Stomach (tissue), 9 donors: Measurements from ENCODE around the gene CHADL. TPM values are rescaled to one million over a fixed set of nuclear protein-coding genes. Genes with fewer than 3 reads are reported as not detected.
A peak's percentile ranks its signal among the peaks of the same experiment; 100 is the strongest.

ENCODE experiments used
- DNase-seq, 2 donors: peaks; one replicate each; pipeline versions ENCODE4 v3.0.0 to v3.0.0-alpha.2; 2013 to 2019
- H3K27ac ChIP-seq, 5 donors: fragments of 200-600 bp in 4 of 5; sonication (generic) in 4 of 5; one replicate each; pipeline ENCODE4 v1.5.1; 2013 to 2019; ENCODE audit warnings: mild to moderate bottlenecking in 1 of 5, moderate library complexity in 1 of 5
- H3K27me3 ChIP-seq, 3 donors: fragments of 200-600 bp; sonication (generic); one replicate each; pipeline ENCODE4 v1.5.1; 2017 to 2019; ENCODE audit warnings: mixed run types in 1 of 3
- H3K36me3 ChIP-seq, 4 donors: fragments of 200-600 bp; sonication (generic); 1 replicate in 3 of 4; 2 replicates in 1 of 4; pipeline ENCODE4 v1.5.1; 2016 to 2019
- H3K4me1 ChIP-seq, 4 donors: fragments of 200-600 bp; sonication (generic); one replicate each; pipeline ENCODE4 v1.5.1; 2016 to 2019
- H3K4me3 ChIP-seq, 4 donors: fragments of 200-600 bp; sonication (generic) in 3 of 4; one replicate each; pipeline ENCODE4 v1.5.1; 2016 to 2019; ENCODE audit warnings: mild to moderate bottlenecking in 1 of 4
- H3K9me3 ChIP-seq, 4 donors: fragments of 200-600 bp; sonication (generic); one replicate each; pipeline ENCODE4 v1.5.1; 2016 to 2019
- EP300 ChIP-seq: sonication (generic); formaldehyde crosslinking; IDR thresholded peaks from one replicate; pipeline ENCODE4 v1.6.1; 2017; ENCODE audit warnings: antibody characterized with exemption
- POLR2A ChIP-seq, 4 donors: fragments of 450-650 bp; IDR thresholded peaks; one replicate each; pipeline ENCODE4 v1.6.1; 2016; ENCODE audit warnings: antibody characterized with exemption in 4 of 4, control low read depth in 2 of 4, mild to moderate bottlenecking in 1 of 4, moderate library complexity in 1 of 4
- POLR2AphosphoS5 ChIP-seq, 3 donors: sonication (generic); formaldehyde crosslinking; IDR thresholded peaks; one replicate each; pipeline ENCODE4 v1.6.1; 2016; ENCODE audit warnings: antibody characterized with exemption in 3 of 3
- WGBS, 5 donors: extraction: QIAGEN DNeasy Blood & Tissue Kit in 3 of 5; methylation state at CpG; one replicate each; pipeline versions ENCODE4 v1.1.5 to v1.1.7; 2013 to 2018; 5-methylcytosine and 5-hydroxymethylcytosine counted together
- intact Hi-C: fragments of 100-400 bp; cut with DNase I; formaldehyde crosslinking; loops from one replicate; pipeline ENCODE4 v1.15.1; 2023; ENCODE audit warnings: low total_unique reads
- polyA plus RNA-seq, 3 donors: library from polyadenylated mRNA; stranded (reverse); fragments of 200-250 nt; gene quantifications; one replicate each; pipeline ENCODE4 v1.2.3, GENCODE V29; 2013
- total RNA-seq, 5 donors: library from RNA; depleted of rRNA; stranded (reverse); fragments of >200 nt; gene quantifications; one replicate each; pipeline versions ENCODE4 v1.1.0 to v1.2.3, GENCODE V29; 2014 to 2016
- TF ChIP-seq, protein P1 (sequence below), 7 experiments: fragments of 450-650 bp in 4 of 7; fragments of 200-600 bp in 3 of 7; sonication (generic) in 3 of 7; IDR thresholded peaks; one replicate each; pipeline ENCODE4 v1.5.1; 2016 to 2019; ENCODE audit warnings: antibody characterized with exemption in 7 of 7, control low read depth in 2 of 7, mild to moderate bottlenecking in 1 of 7
- donor health status: healthy with polysubstance abuse.
- donor health status: Bipolar disorder and iron deficiency.
- donor health status: healthy.

The CHADL gene
- total and polyA plus RNA-seq, 8 donors = 1.4 to 15.6 (median 5.4) TPM

DNA sequence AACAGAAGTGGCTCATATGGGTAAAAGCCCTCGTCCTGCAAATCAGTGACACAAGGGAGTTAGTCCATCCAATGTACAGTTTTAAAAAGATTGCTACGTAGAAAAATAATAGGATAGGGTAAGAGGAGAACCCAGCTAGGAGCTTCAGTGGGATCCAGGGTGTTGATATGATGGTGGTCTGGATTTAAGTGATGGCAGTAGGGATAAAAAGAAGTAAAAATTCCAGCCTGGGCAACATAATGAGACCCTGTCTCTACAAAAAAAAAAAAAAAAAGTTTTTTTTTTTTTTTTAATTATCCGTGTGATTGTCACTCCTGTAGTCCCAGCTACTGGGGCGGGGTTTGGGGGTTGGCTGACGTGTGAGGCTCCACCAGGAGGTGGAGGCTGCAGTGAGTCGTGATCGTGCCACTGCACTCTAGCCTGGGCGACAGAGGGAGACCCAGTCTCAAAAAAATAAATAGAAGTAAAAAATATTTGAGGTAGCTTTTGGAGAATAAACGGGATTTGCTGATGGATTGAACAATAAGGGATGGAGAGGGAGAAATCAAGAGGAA lies 42.6 kb downstream of the CHADL start:
- 1 to 6% (median 2%) methylated on average over 9 of the region's 9 CpGs for WGBS, 5 donors
- DNase-seq = peak; percentile 50 to 64
- intact Hi-C loops = no loop called here
- TF ChIP-seq POLR2A (IDR thresholded peaks at IDR 0.05) (no peak), EP300 (no peak), POLR2AphosphoS5 (IDR thresholded peaks at IDR 0.05) (no peak)
- TF ChIP-seq, protein P1, sequence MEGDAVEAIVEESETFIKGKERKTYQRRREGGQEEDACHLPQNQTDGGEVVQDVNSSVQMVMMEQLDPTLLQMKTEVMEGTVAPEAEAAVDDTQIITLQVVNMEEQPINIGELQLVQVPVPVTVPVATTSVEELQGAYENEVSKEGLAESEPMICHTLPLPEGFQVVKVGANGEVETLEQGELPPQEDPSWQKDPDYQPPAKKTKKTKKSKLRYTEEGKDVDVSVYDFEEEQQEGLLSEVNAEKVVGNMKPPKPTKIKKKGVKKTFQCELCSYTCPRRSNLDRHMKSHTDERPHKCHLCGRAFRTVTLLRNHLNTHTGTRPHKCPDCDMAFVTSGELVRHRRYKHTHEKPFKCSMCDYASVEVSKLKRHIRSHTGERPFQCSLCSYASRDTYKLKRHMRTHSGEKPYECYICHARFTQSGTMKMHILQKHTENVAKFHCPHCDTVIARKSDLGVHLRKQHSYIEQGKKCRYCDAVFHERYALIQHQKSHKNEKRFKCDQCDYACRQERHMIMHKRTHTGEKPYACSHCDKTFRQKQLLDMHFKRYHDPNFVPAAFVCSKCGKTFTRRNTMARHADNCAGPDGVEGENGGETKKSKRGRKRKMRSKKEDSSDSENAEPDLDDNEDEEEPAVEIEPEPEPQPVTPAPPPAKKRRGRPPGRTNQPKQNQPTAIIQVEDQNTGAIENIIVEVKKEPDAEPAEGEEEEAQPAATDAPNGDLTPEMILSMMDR (IDR thresholded peaks at IDR 0.05) = no peak
- H3K4me1 ChIP-seq = peaks cover 8 to 29% (median 27%) of the 10 kb centered on the region in 4 donors
- H3K36me3 ChIP-seq = no peaks in the 10 kb centered on the region
- H3K9me3 ChIP-seq = no peaks in the 10 kb centered on the region
- H3K27ac ChIP-seq = peak overlapping the region in 4 of 5 donors; percentile 58 to 75 (median 65)
- H3K27me3 ChIP-seq = no peaks in the 10 kb centered on the region
- H3K4me3 ChIP-seq = peak overlapping the region; percentile 68 to 81 (median 70)

DNA sequence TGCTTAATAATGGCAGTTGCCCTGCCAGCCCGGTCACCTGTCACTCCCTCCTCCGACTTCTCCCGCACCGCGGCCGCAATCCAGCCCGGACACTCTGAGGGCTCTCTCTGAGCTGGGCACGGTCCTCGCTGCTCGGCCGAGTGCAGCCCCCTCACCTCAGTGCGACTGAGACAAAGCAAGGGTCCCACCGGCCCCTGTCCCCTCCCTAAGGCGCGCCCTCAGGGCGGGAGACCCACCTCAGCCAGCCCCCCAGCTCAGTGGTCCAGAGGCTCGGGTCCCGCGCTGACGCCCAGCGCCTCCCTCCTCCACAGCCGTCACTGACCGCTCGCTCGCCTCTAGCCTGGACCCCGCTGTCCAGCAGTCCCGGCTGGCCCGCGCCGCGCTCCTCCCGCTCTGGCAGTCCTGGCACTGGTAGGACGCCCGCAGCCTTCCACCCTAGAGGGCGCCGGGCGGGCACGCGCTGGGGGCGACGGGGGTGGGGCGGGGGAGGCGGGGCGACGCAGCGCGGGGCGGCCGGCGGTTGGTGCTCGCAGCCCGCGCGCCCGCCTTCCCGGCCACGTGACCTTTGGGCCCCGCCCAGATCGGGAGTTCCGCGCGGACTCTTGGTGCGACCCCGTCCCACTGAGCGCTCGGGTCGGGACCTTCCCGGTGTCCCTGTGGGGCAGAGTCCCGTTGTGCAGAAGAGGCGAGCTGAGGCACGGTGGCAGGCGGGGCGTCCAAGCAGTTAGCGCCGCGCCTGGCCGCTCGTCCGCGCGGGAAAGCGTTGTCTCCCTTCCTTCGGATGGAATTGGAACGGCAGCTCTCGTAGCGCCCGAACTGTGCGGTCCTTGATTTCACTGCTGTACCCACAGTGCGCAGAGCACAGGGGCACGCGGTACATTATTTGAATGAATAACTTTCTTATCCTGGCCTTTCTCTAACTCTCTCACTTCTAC lies 43.4 kb downstream of the CHADL start:
- Histone ChIP-seq H3K27me3 (no peaks in the 10 kb centered on the region), H3K4me1 (peaks cover 8 to 29% (median 27%) of the 10 kb centered on the region in 4 donors), H3K4me3 (peak overlapping the region; percentile 68 to 81 (median 70)), H3K9me3 (no peaks in the 10 kb centered on the region), H3K27ac (peak overlapping the region; percentile 58 to 78 (median 66)), H3K36me3 (no peaks in the 10 kb centered on the region)
- intact Hi-C loops = no loop called here
- WGBS, 5 donors = 0 to 1% (median 0%) methylated on average over 18 to 84 of the region's 91 CpGs
- peak; percentile 83 to 93 for DNase-seq
- TF ChIP-seq POLR2A (IDR thresholded peaks at IDR 0.05) (no peak), POLR2AphosphoS5 (IDR thresholded peaks at IDR 0.05) (peak in 2 of 3 donors; percentile 64 to 79), EP300 (no peak)
- TF ChIP-seq, protein P1 (IDR thresholded peaks at IDR 0.05) = peak in 1 of 7 experiments; percentile 17

DNA sequence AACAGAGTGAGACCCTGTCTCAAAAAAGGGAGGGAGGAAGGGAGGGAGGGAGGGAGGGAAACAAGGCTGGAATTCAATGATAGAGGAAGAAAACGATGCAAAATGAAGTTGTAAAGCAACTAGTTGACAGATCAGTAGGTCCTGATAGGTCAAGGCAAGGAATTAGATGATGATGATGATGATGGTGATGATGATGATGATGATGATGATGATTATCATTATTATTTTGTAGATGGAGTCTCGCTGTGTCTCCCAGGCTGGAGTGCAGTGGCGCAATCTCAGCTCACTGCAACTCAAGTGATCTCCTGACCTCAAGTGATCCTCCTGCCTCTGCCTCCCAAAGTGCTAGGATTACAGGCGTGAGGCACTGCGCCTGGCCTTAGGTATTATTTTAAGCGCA lies 46.9 kb downstream of the CHADL start:
- intact Hi-C loops = no loop called here

DNA sequence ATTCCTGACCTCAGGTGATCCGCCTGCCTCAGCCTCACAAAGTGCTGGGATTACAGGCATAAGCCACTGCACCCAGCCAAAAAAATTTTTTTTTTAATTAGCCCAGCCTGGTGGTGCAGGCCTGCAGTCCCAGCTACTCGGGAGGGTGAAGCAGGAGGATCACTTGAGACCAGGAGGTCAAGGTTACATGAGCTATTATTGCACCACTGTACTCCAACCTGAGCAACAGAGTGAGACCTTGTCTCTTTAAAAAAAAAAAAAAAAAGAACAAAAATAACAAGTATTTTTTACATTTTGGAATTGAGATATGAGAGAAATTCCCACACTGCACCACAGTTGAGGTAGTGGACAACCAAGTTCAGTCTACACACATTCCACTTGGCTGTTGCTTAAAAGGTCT lies 49.3 kb downstream of the CHADL start:
- DNase-seq = no peak
- H3K4me1 ChIP-seq = peaks cover 0 to under 1% (median 0%) of the 10 kb centered on the region in 4 donors
- WGBS, 5 donors = 76 to 92% (median 87%) methylated on average over 2 of the region's 2 CpGs
- H3K4me3 ChIP-seq = no peak overlapping the region
- H3K27ac ChIP-seq = no peak overlapping the region
- H3K36me3 ChIP-seq = no peaks in the 10 kb centered on the region
- no peaks in the 10 kb centered on the region for H3K9me3 ChIP-seq
- intact Hi-C loops = no loop called here
- H3K27me3 ChIP-seq = no peaks in the 10 kb centered on the region
- no peak for TF ChIP-seq EP300
- TF ChIP-seq, protein P1 (IDR thresholded peaks at IDR 0.05) = no peak
- TF ChIP-seq POLR2AphosphoS5 (IDR thresholded peaks at IDR 0.05) = no peak
- no peak for TF ChIP-seq POLR2A (IDR thresholded peaks at IDR 0.05)

More for the DNA sequence above, 46.9 kb downstream of the CHADL start:
- Histone ChIP-seq H3K36me3 (no peaks in the 10 kb centered on the region), H3K27ac (no peak overlapping the region), H3K9me3 (no peaks in the 10 kb centered on the region), H3K4me3 (no peak overlapping the region), H3K27me3 (no peaks in the 10 kb centered on the region), H3K4me1 (peaks cover 8 to 20% (median 19%) of the 10 kb centered on the region in 4 donors)
- TF ChIP-seq POLR2A (IDR thresholded peaks at IDR 0.05) = no peak
- TF ChIP-seq EP300 = no peak
- TF ChIP-seq, protein P1 (IDR thresholded peaks at IDR 0.05) = no peak
- no peak for TF ChIP-seq POLR2AphosphoS5 (IDR thresholded peaks at IDR 0.05)
- DNase-seq = no peak
- WGBS, 5 donors = 92 to 96% (median 95%) methylated on average over 6 of the region's 6 CpGs
